Subcutaneous adipose tissue (tissue), 4 donors: Measurements from ENCODE around the gene CACNA1B. TPM values are rescaled to one million over a fixed set of nuclear protein-coding genes. Genes with fewer than 3 reads are reported as not detected.

Experiments used
- total RNA-seq, 4 donors: library from RNA; depleted of rRNA; stranded (reverse); fragments of >200 nt; gene quantifications; one replicate each; pipeline ENCODE4 v1.1.0, GENCODE V29; 2016
- TF ChIP-seq, protein P1 (sequence below): fragments of 450-650 bp; IDR thresholded peaks from one replicate; pipeline ENCODE4 v1.5.1; 2016; ENCODE audit warnings: low read depth, mild to moderate bottlenecking, control low read depth, antibody characterized with exemption, moderate library complexity

Gene CACNA1B
- total RNA-seq, 4 donors from 2014 or later, result not detected

DNA sequence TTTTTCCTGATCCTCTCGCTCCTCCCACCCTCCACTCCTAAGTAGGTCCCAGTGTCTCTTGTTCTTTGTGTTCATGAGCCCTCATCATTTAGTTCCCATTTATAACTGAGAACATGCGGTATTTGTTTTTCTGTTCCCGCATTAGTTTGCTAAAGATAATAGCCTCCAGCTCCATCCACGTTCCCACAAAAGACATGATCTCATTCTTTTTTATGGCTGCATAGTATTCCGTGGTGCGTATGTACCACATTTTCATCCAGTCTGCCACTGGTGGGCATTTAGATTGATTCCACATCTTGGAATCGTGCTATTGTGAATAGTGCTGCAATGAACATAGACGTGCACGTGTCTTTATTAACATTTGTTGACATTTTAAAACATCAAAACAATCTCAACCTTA lies 34.2 kb upstream of the CACNA1B start:
- TF ChIP-seq, protein P1, sequence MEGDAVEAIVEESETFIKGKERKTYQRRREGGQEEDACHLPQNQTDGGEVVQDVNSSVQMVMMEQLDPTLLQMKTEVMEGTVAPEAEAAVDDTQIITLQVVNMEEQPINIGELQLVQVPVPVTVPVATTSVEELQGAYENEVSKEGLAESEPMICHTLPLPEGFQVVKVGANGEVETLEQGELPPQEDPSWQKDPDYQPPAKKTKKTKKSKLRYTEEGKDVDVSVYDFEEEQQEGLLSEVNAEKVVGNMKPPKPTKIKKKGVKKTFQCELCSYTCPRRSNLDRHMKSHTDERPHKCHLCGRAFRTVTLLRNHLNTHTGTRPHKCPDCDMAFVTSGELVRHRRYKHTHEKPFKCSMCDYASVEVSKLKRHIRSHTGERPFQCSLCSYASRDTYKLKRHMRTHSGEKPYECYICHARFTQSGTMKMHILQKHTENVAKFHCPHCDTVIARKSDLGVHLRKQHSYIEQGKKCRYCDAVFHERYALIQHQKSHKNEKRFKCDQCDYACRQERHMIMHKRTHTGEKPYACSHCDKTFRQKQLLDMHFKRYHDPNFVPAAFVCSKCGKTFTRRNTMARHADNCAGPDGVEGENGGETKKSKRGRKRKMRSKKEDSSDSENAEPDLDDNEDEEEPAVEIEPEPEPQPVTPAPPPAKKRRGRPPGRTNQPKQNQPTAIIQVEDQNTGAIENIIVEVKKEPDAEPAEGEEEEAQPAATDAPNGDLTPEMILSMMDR, result no peak

DNA sequence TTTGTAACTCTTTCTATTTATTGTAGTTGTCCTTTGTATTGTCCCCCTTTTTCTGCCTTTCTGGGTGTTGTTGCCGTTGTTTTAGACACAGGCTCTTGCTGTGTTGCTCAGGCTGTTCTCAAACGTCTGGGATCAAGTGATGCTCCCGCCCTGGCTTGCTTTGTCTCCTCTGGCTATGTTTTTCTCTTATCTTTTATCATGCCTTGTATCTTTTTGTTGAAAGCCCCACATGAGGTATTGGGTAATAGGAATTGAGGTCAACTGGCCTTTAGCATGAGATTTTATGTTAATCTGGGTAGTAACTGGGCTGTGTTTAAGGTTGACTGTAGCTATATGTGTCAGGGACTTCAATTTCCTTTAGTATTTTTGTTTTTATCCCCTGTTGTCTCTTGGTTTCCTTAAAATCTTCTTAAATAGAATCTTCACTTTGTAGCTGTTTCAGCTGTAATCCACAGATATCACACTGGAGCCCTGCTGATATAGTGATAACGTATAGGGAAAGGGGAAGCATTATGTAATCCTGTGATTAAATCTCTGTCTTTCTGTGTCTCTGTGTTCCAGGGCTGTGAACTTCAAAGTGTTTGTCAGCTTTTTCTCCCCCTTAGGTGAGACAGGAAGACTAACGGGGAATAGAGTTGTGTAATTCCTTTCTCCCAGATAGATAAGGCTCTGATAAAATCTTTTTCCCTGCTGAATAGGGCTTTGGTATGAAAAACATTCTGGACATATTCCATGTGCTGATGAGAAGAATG lies 25.9 kb upstream of the CACNA1B start:
- TF ChIP-seq, protein P1, result no peak

DNA sequence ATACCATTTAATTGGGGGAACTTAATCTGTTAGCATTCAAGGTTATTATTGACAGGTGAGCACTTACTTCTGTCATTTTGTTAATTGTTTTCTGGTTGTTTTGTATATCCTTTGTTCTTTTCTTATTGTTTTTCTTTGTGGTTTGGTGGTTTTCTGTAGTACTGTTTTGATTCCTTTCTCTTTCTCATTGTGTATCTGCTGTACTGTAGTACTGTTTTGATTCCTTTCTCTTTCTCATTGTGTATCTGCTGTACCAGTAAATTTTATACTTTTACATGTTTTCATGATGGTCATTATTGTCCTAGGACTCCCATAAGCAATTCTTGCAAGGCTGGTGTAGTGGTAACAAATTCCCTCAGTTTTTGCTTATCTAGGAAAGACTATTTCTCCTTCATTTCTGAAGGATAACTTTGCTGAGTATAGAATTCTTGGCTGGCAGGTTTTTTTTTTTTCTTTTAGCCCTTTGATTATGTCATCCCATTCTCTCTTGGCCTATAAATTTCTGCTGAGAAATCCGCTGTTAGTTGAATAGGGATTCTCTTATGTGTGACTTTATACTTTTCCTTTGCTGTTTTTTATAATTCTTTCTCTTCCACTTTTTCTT lies 24.1 kb upstream of the CACNA1B start:
- TF ChIP-seq, protein P1, result no peak

DNA sequence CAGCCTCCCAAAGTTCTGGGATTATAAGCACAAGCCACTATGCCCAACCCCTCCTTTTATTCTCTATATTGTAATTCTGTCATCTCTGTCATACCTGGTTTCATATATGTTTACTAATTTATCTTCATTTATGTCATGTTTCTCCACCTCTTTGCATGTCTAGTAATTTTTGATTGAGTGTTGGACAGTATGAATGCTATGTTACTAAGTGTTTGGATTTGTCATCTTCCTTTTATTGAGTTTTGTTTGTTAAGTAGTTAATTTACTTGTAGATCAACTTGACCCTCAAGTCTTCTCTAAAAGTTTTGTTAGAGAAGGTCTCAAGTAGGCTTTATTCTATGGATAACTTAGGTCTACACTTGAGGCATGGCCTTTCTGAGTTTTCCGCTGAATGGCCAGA lies 17.2 kb upstream of the CACNA1B start:
- TF ChIP-seq, protein P1, result no peak

DNA sequence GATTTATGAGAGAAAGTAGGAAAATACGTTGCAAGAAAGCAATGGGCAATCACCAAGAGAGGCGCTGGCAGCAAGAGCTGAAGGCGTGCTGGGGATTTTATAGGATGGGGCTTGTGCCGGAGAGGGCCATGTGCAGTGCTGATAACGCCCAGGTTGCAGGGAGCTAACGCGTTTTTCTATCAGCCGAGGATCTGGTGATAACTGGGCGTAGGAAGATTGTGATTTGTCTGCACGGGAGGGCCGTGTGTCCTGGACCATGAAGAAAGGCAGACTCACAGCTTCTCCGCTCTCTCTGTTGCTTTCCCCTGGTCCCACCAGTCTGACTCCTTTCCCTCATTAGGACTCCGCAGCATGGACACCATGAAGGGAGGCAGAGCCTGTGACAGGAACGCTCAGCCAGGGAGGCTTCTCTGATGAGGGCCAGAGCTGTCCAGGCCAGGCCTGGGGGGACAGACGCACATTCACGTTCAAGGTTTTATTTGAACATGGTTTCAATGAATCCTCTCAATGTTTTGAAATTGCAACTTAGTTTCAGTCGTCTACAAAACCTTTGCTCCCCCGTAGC lies 11.9 kb upstream of the CACNA1B start:
- TF ChIP-seq, protein P1, result no peak

DNA sequence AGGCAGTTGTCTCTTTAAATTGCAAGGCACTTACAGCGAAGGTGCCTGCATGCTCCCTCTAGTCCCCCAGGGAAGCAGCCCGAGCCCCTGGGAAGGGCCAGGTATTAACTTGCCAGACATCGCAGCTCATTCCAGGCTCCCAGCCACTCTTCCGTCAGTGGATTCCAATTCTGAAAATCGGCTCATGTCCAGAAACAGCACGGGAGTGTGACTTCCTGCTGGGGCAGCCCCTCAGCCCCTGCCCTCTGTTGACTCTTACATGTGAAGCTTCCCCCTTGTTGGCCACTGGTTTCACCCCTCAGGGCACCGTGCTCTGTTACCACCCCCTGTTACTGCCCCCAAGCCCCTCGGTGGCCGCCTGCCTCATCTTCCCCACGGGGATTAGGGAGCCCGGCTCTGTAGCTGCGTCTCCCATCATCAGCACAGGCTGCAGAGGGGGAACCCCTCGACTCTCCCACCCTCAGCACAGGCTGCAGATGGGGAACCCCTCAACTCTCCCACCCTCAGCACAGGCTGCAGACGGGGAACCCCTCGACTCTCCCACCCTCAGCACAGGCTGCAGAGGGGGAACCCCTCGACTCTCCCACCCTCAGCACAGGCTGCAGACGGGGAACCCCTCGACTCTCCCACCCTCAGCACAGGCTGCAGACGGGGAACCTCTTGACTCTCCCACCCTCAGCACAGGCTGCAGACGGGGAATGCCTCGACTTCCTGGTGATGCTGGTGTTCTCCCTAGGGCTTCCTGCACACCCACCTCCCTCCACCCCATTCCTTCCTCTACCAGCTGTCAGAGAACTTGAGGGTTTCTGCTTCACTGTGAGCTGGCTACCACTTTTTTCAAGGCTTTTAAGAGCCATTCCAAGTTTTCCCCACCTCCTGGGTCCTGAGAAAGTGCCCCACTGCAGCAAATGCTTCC lies 11.1 kb upstream of the CACNA1B start:
- TF ChIP-seq, protein P1, result no peak
